ENCODE measurements around the gene NCKIPSD.
A peak's percentile ranks its signal among the peaks of the same experiment; 100 is the strongest.

GRCh38 chr3:48685603-48686511 is at the start of gene NCKIPSD:
- TF ChIP-seq CTCF (IDR thresholded peaks at IDR 0.05; ENCODE audit: insufficient read depth, low read depth, low read length), result peak; percentile 45
- no peak for TF ChIP-seq EZH2 (IDR thresholded peaks at IDR 0.05; ENCODE audit: insufficient read depth, low read length)

Measured in astrocyte (in vitro differentiated cells and primary cell).